GM18867 (cell line): ENCODE results near the gene RASGRP4.
"Not testable (repeated sequence)": the region's sequence is repeated elsewhere in the genome, so short reads cannot be mapped to it uniquely, and the experiment has no call there.

Source experiments
- ATAC-seq: cut with Tn5 transposase; IDR thresholded peaks from one replicate; pipeline ENCODE4 v1.9.1; 2021; ENCODE audit warnings: mild to moderate bottlenecking, moderate library complexity; ENCODE audit not compliant: unreplicated experiment

The RASGRP4 gene

GRCh38 chr19:38417544-38418506 is 8.2 kb downstream of the RASGRP4 start:
- no peak for ATAC-seq

DNA sequence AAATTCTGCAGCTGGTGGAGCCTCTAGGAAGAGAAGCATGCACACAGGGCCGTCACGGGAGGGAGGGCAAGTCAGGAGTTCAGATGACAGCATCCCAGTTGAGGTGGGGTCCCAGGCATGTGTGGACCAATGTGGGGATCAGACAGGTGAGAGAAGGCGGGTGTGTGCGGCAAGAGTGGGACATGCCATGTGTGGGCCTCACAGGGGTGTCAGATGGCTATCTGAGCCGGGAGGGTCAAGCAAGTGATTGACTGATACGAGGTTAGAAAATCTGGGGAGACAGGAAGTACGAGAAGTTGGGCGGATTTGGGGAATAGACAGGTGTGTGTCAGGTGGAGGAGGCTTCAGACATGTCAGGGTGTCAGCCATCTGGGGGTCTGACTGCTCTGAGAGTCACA is 8.9 kb downstream of the RASGRP4 start:
- ATAC-seq: no peak

- no peak for ATAC-seq
These were observed 12.6 kb downstream of the RASGRP4 start for GRCh38 chr19:38413416-38413815.

DNA sequence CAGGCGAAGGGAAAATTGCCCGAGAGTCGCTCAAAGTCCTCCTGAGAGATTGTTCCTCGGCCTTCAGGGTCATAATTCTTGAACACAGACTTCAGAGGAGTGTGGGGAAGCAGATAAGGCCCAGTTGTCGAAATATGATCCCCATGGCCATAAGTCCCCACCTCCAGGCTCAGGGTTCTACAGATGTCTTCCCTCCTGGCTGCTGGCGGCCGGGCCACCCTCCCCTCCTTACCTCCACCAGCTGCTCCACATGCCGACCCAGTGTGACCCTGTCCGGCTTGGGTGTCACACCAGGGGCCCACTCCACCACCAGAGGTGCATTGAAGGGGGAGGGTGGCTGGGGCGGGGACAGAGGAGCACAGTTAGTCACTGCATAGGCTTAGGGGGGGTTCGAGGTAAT is 13.1 kb downstream of the RASGRP4 start:
- ATAC-seq: no peak

GRCh38 chr19:38412491-38412890 is 13.5 kb downstream of the RASGRP4 start:
- no peak for ATAC-seq

DNA sequence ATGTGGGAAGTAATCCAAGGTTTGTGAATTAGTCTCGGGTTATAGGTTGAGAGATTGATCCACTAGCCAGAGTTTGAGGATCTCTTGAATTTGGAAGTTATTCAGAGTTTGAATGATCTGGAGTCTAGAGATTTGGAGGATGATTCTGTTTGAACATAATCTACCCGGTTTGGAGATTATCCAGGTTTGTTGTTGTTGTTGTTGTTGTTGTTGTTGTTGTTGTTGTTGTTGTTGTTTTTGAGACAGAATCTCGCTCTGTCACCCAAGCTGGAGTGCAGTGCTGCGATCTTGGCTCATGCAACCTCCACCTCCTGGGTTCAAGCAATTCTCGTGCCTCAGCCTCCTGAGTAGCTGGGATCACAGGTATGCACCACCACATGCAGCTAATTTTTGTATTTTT is 14.1 kb downstream of the RASGRP4 start:
- not testable (repeated sequence) for ATAC-seq

DNA sequence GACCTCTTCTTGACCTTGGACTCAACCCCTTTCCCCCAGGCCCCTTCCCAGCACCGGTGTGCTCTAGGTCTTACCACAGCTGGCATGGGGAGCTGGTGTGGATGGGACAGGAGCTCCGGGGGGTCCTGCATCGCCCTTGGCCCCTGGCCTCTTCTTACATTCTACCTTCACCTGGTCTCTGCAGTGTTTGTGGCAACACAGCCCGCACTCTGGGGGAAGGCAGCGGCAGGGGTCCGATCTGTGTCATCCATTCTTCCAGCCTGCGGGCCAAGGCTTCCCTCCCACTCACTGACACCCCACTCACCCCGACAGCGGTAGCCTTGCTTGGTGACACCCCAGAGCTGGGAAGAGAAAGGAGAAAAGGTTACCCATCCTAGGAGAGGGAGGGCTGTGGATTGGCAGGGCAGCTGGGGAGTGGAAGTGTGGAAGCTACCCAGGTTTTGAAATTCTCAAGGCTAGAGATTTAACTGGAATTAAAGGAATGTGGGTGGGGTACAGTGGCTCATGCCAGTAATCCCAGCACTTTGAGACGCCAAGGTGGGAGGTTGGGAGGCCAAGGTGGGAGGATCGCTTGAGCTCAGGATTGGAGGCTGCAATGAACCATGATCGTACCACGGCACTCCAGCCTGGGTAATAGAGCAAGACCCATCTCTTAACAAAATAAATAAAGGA is 14.8 kb downstream of the RASGRP4 start:
- no peak for ATAC-seq

DNA sequence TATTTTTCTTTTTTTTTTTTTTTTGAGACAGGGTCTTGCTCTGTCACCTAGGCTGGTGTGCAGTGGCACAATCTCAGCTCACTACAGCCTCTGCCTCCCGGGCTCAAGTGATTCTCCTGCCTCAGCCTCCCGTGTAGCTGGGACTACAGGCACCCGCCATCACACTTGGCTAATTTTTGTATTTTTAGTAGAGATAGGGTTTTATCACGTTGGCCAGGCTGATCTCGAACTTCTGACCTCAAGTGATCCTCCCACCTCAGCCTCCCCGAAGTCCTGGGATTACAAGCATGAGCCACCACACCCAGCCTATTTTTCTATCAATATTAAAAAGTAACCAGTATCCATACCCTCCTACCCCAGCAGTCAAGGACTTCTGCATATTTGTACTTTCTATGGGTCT is 15.6 kb downstream of the RASGRP4 start:
- not testable (repeated sequence) for ATAC-seq

DNA sequence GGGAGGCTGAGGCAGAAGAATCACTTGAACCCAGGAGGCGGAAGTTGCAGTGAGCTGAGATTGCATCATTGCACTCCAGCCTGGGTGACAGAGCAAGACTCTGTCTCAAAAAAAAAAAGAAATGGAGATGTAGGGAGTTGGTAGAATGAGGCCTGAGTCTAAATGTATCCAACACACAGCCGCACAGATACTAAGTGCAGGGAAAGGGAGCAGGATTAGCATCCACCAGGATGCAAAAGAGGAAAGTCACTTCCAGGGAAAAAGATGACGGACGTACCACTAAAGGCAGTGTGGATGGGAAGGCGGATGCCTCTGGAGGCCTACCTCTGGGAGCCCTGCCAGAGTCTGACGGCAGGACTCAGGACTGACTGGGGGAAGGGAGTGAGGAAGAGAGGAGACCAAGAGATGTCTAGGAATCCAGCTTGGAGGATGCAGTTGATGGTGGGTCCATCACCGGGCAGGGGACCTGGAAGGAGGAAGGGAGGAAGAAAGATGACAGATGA is 16.3 kb downstream of the RASGRP4 start:
- no peak for ATAC-seq

DNA sequence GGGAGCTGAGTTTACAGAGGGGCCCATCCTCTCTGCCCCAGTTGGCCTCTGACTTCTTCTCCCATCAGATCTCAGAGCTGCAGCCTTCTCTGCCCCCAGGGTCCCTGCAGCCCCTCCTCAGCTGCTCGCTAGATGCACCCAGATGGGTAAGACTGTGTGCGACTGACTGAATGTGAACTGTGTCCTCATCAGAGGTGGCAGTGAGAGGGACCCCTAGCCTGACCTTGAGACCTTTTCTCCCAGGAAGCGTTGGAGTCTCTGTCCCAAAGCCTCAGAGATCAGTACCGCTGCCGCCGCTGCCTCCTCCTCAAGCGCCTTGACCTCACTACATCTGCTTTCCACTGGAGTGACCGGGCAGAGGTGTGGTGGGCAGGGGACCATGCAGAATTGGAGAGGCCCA is 20.7 kb downstream of the RASGRP4 start:
- ATAC-seq: no peak

DNA sequence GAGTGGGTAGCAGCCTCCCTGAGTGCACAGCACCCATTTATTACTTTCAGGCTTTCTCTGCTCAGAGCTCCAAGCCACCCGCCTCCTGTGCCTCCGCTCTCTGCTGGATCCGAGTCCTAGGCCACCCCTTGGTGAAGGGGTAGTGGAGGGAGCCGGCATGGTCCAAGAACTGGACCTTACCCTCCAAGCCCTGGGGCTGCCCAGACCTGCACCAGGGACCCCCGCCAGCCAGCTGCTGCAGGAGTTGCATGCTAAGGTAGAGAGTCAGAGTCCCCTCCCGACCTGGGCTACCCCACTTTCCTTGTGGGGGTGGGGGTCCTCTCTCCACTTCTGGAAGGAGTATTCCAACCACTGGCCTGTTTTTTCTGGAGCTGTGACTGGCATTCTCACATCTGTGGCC is 21.2 kb downstream of the RASGRP4 start:
- ATAC-seq: no peak

GRCh38 chr19:38402967-38403674 is 22.9 kb downstream of the RASGRP4 start, which contains the start of gene FAM98C:
TSS of gene FAM98C (plus strand) at chr19:38403093. CDS start at chr19:38403154, 61 bp downstream.
- peak; percentile 89 for ATAC-seq

GRCh38 chr19:38402623-38402966 is 23.4 kb downstream of the RASGRP4 start:
- ATAC-seq: no peak

- ATAC-seq: no peak
These were observed 24.9 kb downstream of the RASGRP4 start for GRCh38 chr19:38401148-38401547.

DNA sequence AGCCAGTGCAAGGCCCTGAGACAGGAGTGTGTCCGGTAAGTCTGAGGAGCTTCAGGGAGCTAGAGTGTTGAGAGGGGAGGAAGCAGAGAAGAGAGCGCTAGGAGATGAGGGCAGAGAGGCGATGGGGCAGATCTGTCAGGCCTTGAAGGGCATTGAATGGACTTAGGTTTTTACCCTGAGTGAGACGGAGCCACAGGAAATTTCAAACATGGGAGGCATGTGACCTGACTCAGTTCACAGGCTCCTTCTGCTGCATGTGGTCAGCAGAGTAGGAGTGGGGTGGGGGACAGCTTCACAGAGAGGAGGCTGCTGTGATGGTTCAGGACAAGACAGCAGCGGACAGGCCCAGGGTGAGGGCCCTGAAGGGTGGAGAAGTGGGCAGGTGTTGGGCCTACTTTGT is 25.7 kb downstream of the RASGRP4 start:
- ATAC-seq: no peak

- no peak for ATAC-seq
These were observed 26.5 kb downstream of the RASGRP4 start for GRCh38 chr19:38399537-38399936.

DNA sequence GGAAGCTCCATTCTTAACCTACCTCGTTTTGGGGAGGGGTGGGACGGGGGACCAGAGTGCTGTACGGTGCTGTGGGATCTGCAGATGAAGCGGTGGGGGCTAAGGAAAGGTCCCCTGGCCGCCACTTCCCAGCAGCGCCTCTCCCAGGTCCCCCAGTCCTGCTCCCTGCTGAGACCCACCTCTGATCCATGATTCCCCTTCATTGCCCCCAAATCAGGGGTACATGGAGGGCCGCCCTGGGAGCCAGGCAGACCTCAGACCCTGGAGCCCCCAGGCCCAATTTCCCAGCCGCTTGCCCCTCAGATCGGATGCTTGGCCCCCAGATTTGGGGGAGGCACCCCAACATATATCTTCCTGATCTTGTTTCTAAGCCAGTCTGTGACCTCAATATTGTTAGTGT is 26.9 kb downstream of the RASGRP4 start:
- no peak for ATAC-seq

DNA sequence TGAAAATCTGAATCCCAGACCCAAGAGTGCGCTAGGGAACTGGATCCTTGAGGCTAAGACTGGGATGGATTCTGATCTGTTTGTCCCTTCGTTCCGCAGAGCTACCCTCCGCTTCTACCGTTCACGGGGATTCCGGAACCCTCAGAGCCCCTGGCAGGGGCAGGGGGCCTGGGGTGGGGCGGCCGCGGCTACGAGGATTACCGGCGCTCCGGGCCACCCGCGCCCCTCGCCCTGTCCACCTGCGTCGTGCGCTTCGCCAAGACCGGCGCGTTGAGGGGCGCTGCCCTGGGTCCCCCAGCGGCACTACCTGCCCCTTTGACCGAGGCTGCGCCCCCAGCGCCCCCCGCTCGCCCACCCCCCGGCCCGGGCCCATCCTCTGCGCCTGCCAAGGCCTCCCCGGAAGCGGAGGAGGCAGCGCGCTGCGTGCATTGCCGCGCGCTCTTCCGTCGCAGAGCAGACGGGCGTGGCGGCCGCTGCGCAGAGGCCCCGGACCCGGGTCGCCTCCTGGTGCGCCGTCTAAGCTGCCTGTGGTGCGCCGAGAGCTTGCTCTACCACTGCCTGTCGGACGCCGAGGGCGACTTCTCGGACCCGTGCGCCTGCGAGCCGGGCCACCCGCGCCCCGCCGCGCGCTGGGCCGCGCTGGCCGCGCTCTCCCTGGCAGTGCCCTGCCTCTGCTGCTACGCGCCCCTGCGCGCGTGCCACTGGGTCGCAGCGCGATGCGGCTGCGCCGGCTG is 30.5 kb downstream of the RASGRP4 start:
- ATAC-seq: no peak

- ATAC-seq: no peak
These were observed 31.5 kb downstream of the RASGRP4 start for GRCh38 chr19:38394488-38394887.

DNA sequence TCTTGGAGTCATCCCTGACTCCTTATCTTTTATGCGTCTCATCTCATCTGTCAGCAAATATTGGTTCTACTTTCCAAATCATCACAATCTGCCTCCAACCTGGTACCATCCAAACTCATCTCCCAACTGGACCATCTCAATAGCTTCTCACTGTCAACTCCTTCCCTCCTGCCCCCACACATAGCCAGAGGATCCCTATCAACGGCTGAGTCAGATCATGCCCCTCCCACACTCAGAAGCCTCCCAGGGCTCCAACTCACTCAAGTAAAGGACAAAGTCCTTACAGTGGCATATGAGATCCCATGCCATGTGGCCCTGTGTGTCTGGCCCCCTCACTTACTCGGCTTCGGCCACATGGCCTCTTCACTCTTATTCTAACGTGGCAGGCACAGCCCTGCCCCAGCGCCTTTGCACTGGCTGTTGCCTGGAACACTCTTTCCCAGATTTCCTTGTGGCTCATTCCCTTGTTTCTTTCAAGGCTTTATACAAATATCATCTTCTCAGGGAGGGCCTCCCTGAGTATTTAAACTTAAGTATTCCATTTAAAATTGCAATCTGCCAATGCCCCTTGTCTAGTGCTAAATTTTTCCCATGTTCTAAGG is 33.2 kb downstream of the RASGRP4 start:
- ATAC-seq: no peak
